Thoracic aorta (tissue), 2 donors: ENCODE results near the gene LSP1. TPM values are rescaled to one million over a fixed set of nuclear protein-coding genes. Genes with fewer than 3 reads are reported as not detected.
"Not testable (repeated sequence)": the region's sequence is repeated elsewhere in the genome, so short reads cannot be mapped to it uniquely, and the experiment has no call there.

ENCODE experiments used
- ATAC-seq: fragments of 150-250 bp; one replicate; pipeline ENCODE4 v1.8.0; 2017; ENCODE audit warnings: low read depth; ENCODE audit not compliant: insufficient number of reproducible peaks, low FRiP score
- DNase-seq: peaks from one replicate; pipeline ENCODE4 v3.0.0-alpha.2; 2020; ENCODE audit warnings: low spot score
- H3K27ac ChIP-seq, 2 donors: fragments of 200-600 bp; sonication (generic); 1 replicate in 1 of 2; 2 replicates in 1 of 2; pipeline ENCODE4 v1.5.1; 2016; ENCODE audit warnings: mild to moderate bottlenecking in 2 of 2, moderate library complexity in 2 of 2
- H3K27me3 ChIP-seq: fragments of 200-600 bp; sonication (generic); replicated peaks from 2 replicates; pipeline ENCODE4 v1.6.0; 2016; ENCODE audit warnings: mild to moderate bottlenecking; ENCODE audit not compliant: insufficient read depth
- H3K36me3 ChIP-seq: fragments of 200-600 bp; sonication (generic); one replicate; pipeline ENCODE4 v1.5.1; 2016
- H3K4me1 ChIP-seq, 2 donors: fragments of 200-600 bp; sonication (generic); 1 replicate in 1 of 2; 2 replicates in 1 of 2; pipeline versions ENCODE4 v1.5.1 to v1.6.0; 2016; ENCODE audit warnings: low read depth in 2 of 2, mild to moderate bottlenecking in 1 of 2; ENCODE audit not compliant: control insufficient read depth in 1 of 2
- H3K4me3 ChIP-seq: fragments of 200-600 bp; sonication (generic); 2 replicates; pipeline ENCODE4 v1.5.1; 2016; ENCODE audit warnings: mild to moderate bottlenecking
- H3K9me3 ChIP-seq: fragments of 200-600 bp; sonication (generic); 2 replicates; pipeline ENCODE4 v1.5.1; 2016
- total RNA-seq, 2 donors: library from RNA; depleted of rRNA; stranded (reverse); fragments of >200 nt; gene quantifications; one replicate each; pipeline versions ENCODE4 v1.1.0 to v1.2.3, GENCODE V29; 2016
- TF ChIP-seq, protein P1 (sequence below): fragments of 200-600 bp; sonication (generic); IDR thresholded peaks from one replicate; pipeline ENCODE4 v1.5.1; 2019; ENCODE audit warnings: antibody characterized with exemption

LSP1 gene
- total RNA-seq, 2 donors from 2014 or later = 23.6 to 40.5 TPM

DNA sequence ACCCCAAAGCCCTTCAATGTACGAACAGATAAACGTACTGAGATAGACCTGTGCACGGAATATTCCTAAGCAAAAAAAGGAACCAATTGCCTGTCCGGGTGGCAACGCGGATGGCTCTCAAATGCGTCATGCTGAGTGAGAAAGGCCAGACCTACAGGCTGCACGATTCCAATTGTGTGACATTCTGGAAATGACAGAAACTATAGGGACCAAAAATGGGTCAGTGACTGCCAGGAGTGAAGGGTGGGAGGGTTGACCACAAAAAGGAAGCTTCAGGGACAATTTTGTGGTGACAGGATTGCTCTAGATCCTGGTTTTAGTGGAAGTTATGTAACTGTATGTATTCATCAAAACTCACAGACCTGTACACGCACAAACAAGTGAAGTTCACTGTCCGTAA lies 42.1 kb upstream of the LSP1 start:
- Histone ChIP-seq H3K27ac (no peak overlapping the region), H3K4me1 (no peaks in the 10 kb centered on the region), H3K36me3 (no peaks in the 10 kb centered on the region), H3K9me3 (no peaks in the 10 kb centered on the region), H3K4me3 (no peak overlapping the region), H3K27me3 (no peaks in the 10 kb centered on the region)
- ATAC-seq (no peak), DNase-seq (no peak)
- TF ChIP-seq, protein P1, sequence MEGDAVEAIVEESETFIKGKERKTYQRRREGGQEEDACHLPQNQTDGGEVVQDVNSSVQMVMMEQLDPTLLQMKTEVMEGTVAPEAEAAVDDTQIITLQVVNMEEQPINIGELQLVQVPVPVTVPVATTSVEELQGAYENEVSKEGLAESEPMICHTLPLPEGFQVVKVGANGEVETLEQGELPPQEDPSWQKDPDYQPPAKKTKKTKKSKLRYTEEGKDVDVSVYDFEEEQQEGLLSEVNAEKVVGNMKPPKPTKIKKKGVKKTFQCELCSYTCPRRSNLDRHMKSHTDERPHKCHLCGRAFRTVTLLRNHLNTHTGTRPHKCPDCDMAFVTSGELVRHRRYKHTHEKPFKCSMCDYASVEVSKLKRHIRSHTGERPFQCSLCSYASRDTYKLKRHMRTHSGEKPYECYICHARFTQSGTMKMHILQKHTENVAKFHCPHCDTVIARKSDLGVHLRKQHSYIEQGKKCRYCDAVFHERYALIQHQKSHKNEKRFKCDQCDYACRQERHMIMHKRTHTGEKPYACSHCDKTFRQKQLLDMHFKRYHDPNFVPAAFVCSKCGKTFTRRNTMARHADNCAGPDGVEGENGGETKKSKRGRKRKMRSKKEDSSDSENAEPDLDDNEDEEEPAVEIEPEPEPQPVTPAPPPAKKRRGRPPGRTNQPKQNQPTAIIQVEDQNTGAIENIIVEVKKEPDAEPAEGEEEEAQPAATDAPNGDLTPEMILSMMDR = no peak

DNA sequence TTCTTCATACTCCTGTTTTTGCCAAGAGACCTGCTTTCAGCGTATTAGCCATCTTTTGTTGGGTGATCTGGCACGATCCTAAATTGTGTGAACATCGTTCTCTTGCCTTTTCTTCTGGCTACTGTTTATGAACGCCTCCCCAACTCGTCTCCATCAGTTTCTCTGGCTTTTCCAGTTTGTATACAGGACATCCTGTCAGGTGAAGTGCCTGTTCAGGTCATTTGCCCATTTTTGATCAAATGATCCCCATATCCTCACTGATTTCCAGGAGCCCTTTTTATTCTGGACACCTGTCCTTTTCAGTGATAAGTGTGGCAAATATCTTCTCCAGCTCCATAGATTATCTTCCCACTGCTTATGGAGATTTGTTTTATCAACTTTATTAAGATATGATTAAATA lies 40.6 kb upstream of the LSP1 start:
- DNase-seq = no peak
- Histone ChIP-seq H3K9me3 (no peaks in the 10 kb centered on the region), H3K27me3 (no peaks in the 10 kb centered on the region), H3K4me3 (no peak overlapping the region), H3K4me1 (peaks cover 3 to 8% of the 10 kb centered on the region in 2 donors), H3K36me3 (no peaks in the 10 kb centered on the region), H3K27ac (no peak overlapping the region)
- TF ChIP-seq, protein P1 = no peak
- no peak for ATAC-seq

DNA sequence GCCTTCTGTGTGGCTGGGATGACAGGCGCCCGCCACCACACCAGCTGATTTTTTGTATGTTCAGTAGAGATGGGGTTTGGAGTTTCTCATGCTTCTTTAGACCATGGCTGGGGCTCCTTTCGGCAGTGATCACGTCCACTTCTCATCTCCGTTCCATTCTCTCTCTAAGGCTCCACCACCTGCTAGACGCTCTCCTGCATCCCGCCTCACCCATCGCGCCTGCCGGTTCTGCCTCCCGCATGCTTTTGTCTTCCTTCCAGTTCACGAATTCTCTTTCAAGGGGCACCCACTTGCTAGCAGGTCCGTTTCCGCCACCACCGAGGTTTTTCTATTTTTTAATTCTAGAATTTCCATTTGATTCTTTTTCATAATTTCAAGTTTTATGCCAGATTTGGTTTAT lies 40.1 kb upstream of the LSP1 start:
- no peaks in the 10 kb centered on the region for H3K36me3 ChIP-seq
- TF ChIP-seq, protein P1 = no peak
- no peak overlapping the region for H3K27ac ChIP-seq
- peaks cover 3 to 11% of the 10 kb centered on the region in 2 donors for H3K4me1 ChIP-seq
- no peaks in the 10 kb centered on the region for H3K27me3 ChIP-seq
- no peak for DNase-seq
- no peaks in the 10 kb centered on the region for H3K9me3 ChIP-seq
- H3K4me3 ChIP-seq = no peak overlapping the region
- ATAC-seq = no peak

DNA sequence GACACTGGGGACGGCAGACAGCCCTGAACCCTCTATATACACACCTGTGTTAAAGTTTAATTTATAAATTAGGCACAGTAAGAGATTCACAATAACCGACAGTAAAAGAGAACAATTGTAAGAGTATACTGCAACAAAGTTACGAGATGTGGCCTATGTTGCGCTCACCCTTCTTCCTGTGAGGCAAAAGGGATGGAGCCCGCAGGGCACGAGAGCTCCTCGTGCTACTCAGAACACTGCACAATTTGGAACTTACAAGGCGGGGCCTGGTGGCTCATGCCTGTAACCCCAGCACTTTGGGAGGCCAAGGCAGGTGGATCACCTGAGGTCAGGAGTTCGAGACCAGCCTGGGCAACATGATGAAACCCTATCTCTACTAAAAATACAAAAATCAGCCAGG lies 39.5 kb upstream of the LSP1 start:
- H3K27ac ChIP-seq, H3K27me3 ChIP-seq, H3K4me3 ChIP-seq, H3K36me3 ChIP-seq, ATAC-seq, DNase-seq, H3K9me3 ChIP-seq: not testable (repeated sequence)
- H3K4me1 ChIP-seq = peaks cover 3 to 11% of the 10 kb centered on the region in 2 donors

DNA sequence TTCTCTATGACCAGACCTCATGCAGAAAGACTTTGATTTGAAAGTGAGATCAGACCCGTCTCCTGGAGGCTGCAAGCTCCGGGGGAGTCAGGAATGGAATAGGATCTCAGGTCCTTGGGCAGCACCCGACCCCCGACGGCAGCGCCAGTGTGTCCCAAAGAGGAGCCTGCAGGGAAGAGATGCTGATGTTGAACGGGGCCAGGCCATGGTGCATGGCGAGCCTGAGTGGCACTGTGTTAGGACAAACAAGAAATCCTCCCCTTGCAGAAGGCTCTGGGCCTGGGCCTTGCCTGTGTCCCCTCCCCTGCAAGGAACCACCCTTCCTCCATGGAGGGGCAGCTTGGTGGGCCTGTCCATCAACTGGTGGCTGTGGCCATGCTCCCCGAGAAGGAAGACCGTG lies 38.2 kb upstream of the LSP1 start:
- no peaks in the 10 kb centered on the region for H3K9me3 ChIP-seq
- H3K4me3 ChIP-seq = no peak overlapping the region
- no peak overlapping the region for H3K27ac ChIP-seq

DNA sequence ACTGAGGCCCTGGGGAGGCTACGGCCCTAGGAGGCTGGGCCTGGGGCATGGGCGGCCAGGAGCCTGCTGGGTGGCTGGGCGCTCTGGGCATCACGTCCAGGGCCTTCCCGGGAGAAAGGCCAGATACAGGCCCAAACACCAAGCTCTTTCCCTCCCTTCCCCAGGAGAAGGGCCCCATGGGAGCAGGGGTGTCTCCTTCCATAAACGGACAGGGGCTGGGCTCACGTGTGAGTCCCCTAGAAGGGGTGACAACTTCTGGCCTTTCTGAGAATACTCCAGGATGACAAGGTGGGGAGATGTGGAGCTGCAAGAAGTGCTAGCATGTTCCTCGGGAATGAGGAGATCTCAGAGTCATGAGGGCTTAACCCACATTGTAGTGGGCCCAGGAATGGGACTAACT lies 37.6 kb upstream of the LSP1 start:
- TF ChIP-seq, protein P1 = no peak
- DNase-seq (no peak), ATAC-seq (no peak)
- H3K27me3 ChIP-seq = no peaks in the 10 kb centered on the region
- H3K27ac ChIP-seq = no peak overlapping the region
- peaks cover 7 to 15% of the 10 kb centered on the region in 2 donors for H3K4me1 ChIP-seq
- no peaks in the 10 kb centered on the region for H3K36me3 ChIP-seq
- no peak overlapping the region for H3K4me3 ChIP-seq
- H3K9me3 ChIP-seq = no peaks in the 10 kb centered on the region

More for the DNA sequence above, 38.2 kb upstream of the LSP1 start:
- H3K4me1 ChIP-seq = peaks cover 3 to 11% of the 10 kb centered on the region in 2 donors
- H3K36me3 ChIP-seq = no peaks in the 10 kb centered on the region
- TF ChIP-seq, protein P1 = no peak
- DNase-seq = no peak
- H3K27me3 ChIP-seq = no peaks in the 10 kb centered on the region
- ATAC-seq = no peak
